HG03378 (cell line): ENCODE data around the gene ANP32D.
"Not testable (repeated sequence)": the region's sequence is repeated elsewhere in the genome, so short reads cannot be mapped to it uniquely, and the experiment has no call there.

ENCODE experiments used
- ATAC-seq: cut with Tn5 transposase; IDR thresholded peaks from one replicate; pipeline ENCODE4 v1.9.1; 2021; ENCODE audit warnings: mild to moderate bottlenecking, moderate library complexity; ENCODE audit not compliant: unreplicated experiment

ANP32D gene

GRCh38 chr12:48472259-48472658 lies at the start of gene ANP32D:
Gene ANP32D (plus strand): TSS chr12:48472559. CDS start chr12:48472665, 106 bp downstream.
- ATAC-seq: no peak

- no peak for ATAC-seq
These were observed 49.2 kb upstream of the ANP32D start for GRCh38 chr12:48423171-48423570.

- ATAC-seq: no peak
These were observed 47.7 kb upstream of the ANP32D start for GRCh38 chr12:48424644-48425043.

GRCh38 chr12:48434016-48434415 lies 38.3 kb upstream of the ANP32D start:
- not testable (repeated sequence) for ATAC-seq

GRCh38 chr12:48441069-48441468 lies 31.3 kb upstream of the ANP32D start:
- no peak for ATAC-seq

GRCh38 chr12:48442179-48442847 lies 30.0 kb upstream of the ANP32D start:
- no peak for ATAC-seq

GRCh38 chr12:48445538-48445937 lies 26.8 kb upstream of the ANP32D start:
- ATAC-seq: no peak

GRCh38 chr12:48446161-48446776 lies 26.1 kb upstream of the ANP32D start:
- no peak for ATAC-seq

GRCh38 chr12:48447755-48448154 lies 24.6 kb upstream of the ANP32D start:
- no peak for ATAC-seq

GRCh38 chr12:48451372-48451771 lies 21.0 kb upstream of the ANP32D start:
- no peak for ATAC-seq

- not testable (repeated sequence) for ATAC-seq
These were observed 19.4 kb upstream of the ANP32D start for GRCh38 chr12:48452961-48453360.

- no peak for ATAC-seq
These were observed 17.7 kb upstream of the ANP32D start for GRCh38 chr12:48454667-48455066.

- ATAC-seq: no peak
These were observed 17.2 kb upstream of the ANP32D start for GRCh38 chr12:48455116-48455515.

- no peak for ATAC-seq
These were observed 13.1 kb upstream of the ANP32D start for GRCh38 chr12:48459259-48459658.

GRCh38 chr12:48469027-48469426 lies 3.3 kb upstream of the ANP32D start:
- ATAC-seq: not testable (repeated sequence)

GRCh38 chr12:48473061-48473460 lies 702 bp downstream of the ANP32D start:
- no peak for ATAC-seq

GRCh38 chr12:48474497-48474896 lies 2.1 kb downstream of the ANP32D start:
- not testable (repeated sequence) for ATAC-seq

GRCh38 chr12:48482198-48482597 lies 9.8 kb downstream of the ANP32D start, which contains the start of gene C12orf54:
Gene C12orf54 (plus strand): TSS chr12:48482498. CDS start chr12:48483297, 799 bp downstream.
- no peak for ATAC-seq

- ATAC-seq: no peak
These were observed 10.6 kb downstream of the ANP32D start for GRCh38 chr12:48482930-48483329.

GRCh38 chr12:48486261-48486660 lies 13.9 kb downstream of the ANP32D start:
- no peak for ATAC-seq

- no peak for ATAC-seq
These were observed 14.3 kb downstream of the ANP32D start for GRCh38 chr12:48486679-48487078.

- ATAC-seq: peak; percentile 95
These were observed 16.7 kb downstream of the ANP32D start for GRCh38 chr12:48489012-48489411.
